ENCODE results near the gene TMEM115. TPM values are rescaled to one million over a fixed set of nuclear protein-coding genes. Genes with fewer than 3 reads are reported as not detected.

Gene TMEM115
- total and polyA plus RNA-seq, 2 experiments from 2014 or later: 17.8 to 49.2 TPM

DNA sequence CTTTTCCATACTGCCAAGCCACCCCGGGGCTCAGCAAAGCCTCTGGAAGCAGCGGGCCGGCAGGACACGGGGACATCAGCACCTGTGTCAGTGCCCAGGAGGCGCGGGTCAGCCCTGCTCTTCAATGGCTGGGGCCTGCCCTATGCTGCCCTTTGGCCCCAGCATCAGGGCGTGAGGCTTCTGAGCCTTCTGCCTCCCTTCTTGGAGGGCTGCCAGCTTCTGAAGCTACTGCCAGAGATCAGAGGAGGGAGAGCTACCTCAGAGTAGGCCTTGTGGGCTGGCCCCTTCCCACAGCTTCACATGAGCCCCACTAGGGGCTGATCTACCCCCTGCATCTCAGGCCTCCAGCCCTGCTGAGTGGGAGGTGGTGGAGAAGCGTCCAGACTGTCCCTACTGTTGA is 13.0 kb upstream of the TMEM115 start (continued):
- TF ChIP-seq, protein P1, sequence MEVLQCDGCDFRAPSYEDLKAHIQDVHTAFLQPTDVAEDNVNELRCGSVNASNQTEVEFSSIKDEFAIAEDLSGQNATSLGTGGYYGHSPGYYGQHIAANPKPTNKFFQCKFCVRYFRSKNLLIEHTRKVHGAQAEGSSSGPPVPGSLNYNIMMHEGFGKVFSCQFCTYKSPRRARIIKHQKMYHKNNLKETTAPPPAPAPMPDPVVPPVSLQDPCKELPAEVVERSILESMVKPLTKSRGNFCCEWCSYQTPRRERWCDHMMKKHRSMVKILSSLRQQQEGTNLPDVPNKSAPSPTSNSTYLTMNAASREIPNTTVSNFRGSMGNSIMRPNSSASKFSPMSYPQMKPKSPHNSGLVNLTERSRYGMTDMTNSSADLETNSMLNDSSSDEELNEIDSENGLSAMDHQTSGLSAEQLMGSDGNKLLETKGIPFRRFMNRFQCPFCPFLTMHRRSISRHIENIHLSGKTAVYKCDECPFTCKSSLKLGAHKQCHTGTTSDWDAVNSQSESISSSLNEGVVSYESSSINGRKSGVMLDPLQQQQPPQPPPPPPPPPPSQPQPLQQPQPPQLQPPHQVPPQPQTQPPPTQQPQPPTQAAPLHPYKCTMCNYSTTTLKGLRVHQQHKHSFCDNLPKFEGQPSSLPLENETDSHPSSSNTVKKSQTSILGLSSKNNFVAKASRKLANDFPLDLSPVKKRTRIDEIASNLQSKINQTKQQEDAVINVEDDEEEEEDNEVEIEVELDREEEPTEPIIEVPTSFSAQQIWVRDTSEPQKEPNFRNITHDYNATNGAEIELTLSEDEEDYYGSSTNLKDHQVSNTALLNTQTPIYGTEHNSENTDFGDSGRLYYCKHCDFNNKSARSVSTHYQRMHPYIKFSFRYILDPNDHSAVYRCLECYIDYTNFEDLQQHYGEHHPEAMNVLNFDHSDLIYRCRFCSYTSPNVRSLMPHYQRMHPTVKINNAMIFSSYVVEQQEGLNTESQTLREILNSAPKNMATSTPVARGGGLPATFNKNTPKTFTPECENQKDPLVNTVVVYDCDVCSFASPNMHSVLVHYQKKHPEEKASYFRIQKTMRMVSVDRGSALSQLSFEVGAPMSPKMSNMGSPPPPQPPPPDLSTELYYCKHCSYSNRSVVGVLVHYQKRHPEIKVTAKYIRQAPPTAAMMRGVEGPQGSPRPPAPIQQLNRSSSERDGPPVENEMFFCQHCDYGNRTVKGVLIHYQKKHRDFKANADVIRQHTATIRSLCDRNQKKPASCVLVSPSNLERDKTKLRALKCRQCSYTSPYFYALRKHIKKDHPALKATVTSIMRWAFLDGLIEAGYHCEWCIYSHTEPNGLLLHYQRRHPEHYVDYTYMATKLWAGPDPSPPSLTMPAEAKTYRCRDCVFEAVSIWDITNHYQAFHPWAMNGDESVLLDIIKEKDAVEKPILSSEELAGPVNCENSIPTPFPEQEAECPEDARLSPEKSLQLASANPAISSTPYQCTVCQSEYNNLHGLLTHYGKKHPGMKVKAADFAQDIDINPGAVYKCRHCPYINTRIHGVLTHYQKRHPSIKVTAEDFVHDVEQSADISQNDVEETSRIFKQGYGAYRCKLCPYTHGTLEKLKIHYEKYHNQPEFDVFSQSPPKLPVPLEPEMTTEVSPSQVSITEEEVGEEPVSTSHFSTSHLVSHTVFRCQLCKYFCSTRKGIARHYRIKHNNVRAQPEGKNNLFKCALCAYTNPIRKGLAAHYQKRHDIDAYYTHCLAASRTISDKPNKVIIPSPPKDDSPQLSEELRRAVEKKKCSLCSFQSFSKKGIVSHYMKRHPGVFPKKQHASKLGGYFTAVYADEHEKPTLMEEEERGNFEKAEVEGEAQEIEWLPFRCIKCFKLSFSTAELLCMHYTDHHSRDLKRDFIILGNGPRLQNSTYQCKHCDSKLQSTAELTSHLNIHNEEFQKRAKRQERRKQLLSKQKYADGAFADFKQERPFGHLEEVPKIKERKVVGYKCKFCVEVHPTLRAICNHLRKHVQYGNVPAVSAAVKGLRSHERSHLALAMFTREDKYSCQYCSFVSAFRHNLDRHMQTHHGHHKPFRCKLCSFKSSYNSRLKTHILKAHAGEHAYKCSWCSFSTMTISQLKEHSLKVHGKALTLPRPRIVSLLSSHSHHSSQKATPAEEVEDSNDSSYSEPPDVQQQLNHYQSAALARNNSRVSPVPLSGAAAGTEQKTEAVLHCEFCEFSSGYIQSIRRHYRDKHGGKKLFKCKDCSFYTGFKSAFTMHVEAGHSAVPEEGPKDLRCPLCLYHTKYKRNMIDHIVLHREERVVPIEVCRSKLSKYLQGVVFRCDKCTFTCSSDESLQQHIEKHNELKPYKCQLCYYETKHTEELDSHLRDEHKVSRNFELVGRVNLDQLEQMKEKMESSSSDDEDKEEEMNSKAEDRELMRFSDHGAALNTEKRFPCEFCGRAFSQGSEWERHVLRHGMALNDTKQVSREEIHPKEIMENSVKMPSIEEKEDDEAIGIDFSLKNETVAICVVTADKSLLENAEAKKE (CRISPR knock-in tag; IDR thresholded peaks at IDR 0.05): no peak
- TF ChIP-seq, protein P2, sequence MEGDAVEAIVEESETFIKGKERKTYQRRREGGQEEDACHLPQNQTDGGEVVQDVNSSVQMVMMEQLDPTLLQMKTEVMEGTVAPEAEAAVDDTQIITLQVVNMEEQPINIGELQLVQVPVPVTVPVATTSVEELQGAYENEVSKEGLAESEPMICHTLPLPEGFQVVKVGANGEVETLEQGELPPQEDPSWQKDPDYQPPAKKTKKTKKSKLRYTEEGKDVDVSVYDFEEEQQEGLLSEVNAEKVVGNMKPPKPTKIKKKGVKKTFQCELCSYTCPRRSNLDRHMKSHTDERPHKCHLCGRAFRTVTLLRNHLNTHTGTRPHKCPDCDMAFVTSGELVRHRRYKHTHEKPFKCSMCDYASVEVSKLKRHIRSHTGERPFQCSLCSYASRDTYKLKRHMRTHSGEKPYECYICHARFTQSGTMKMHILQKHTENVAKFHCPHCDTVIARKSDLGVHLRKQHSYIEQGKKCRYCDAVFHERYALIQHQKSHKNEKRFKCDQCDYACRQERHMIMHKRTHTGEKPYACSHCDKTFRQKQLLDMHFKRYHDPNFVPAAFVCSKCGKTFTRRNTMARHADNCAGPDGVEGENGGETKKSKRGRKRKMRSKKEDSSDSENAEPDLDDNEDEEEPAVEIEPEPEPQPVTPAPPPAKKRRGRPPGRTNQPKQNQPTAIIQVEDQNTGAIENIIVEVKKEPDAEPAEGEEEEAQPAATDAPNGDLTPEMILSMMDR (conservative IDR thresholded peaks at IDR 0.05; ENCODE audit: low read depth in 2 of 2): no peak
- TF ChIP-seq EZH2phosphoT487 (IDR thresholded peaks at IDR 0.05; ENCODE audit: unreplicated experiment) (no peak), POLR2AphosphoS5 (IDR thresholded peaks at IDR 0.05; ENCODE audit: low read depth) (no peak), STAT1 (IDR thresholded peaks at IDR 0.05; ENCODE audit: unreplicated experiment) (no peak), CREB1 (CRISPR knock-in tag; IDR thresholded peaks at IDR 0.05; ENCODE audit: low read depth) (no peak), JUNB (IDR thresholded peaks at IDR 0.05; ENCODE audit: unreplicated experiment) (no peak)
- TF ChIP-seq, protein P3, sequence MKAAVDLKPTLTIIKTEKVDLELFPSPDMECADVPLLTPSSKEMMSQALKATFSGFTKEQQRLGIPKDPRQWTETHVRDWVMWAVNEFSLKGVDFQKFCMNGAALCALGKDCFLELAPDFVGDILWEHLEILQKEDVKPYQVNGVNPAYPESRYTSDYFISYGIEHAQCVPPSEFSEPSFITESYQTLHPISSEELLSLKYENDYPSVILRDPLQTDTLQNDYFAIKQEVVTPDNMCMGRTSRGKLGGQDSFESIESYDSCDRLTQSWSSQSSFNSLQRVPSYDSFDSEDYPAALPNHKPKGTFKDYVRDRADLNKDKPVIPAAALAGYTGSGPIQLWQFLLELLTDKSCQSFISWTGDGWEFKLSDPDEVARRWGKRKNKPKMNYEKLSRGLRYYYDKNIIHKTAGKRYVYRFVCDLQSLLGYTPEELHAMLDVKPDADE (IDR thresholded peaks at IDR 0.05): no peak

All from GM23338 (cell line).